HEK293 (cell line): Measurements from ENCODE around the gene SKI.

Source experiments
- CTCF ChIA-PET: fragments of 350-600 bp; formaldehyde crosslinking; extraction: SDS; loops from one replicate; lab custom pipeline; 2021; ENCODE audit warnings: antibody characterized with exemption; lab: Yijun Ruan, JAX
- POLR2A ChIA-PET: fragments of 300-600 bp; formaldehyde crosslinking; extraction: SDS; loops from one replicate; lab custom pipeline; 2020; ENCODE audit warnings: antibody characterized with exemption, inconsistent platforms; lab: Yijun Ruan, JAX
- H3K27ac ChIP-seq: fragments of 200-500 bp; sonication (Bioruptor generic); 2 replicates; pipeline ENCODE4 v1.5.1; 2014; ENCODE audit warnings: low read depth, low read length, control low read depth, inconsistent platforms; ENCODE audit errors: extremely low read depth
- H3K36me3 ChIP-seq, 2 experiments: fragments of 200-500 bp in 1 of 2; sonication (Bioruptor generic) in 1 of 2; 1 replicate in 1 of 2; 2 replicates in 1 of 2; pipeline ENCODE4 v1.5.1; 2014 to 2017; ENCODE audit warnings: inconsistent platforms in 2 of 2, low read length in 2 of 2; ENCODE audit not compliant: control insufficient read depth in 2 of 2, insufficient read depth in 1 of 2
- H3K4me1 ChIP-seq: fragments of 200-500 bp; sonication (Bioruptor generic); 2 replicates; pipeline ENCODE4 v1.5.1; 2014; ENCODE audit warnings: mild to moderate bottlenecking, low read length, inconsistent platforms; ENCODE audit not compliant: control insufficient read depth, insufficient read depth
- H3K4me3 ChIP-seq: 2 replicates; pipeline ENCODE4 v1.5.1; 2011; ENCODE audit warnings: low read depth, mild to moderate bottlenecking, control low read depth, low read length, moderate library complexity
- H3K9me3 ChIP-seq: fragments of 200-500 bp; sonication (Bioruptor generic); 2 replicates; pipeline ENCODE4 v1.5.1; 2014; ENCODE audit warnings: low read depth, low read length, inconsistent platforms; ENCODE audit not compliant: control insufficient read depth, insufficient read depth
- EGR2 ChIP-seq: fragments of 450-650 bp; formaldehyde crosslinking; IDR thresholded peaks from 2 replicates; pipeline ENCODE4 v1.5.1; 2016; ENCODE audit warnings: low read depth, missing biosample characterization, missing genetic modification characterization
- GLIS2 ChIP-seq: fragments of 450-650 bp; formaldehyde crosslinking; IDR thresholded peaks from 2 replicates; pipeline ENCODE4 v1.5.1; 2016; ENCODE audit warnings: missing biosample characterization, missing genetic modification characterization
- KLF8 ChIP-seq: fragments of 450-650 bp; formaldehyde crosslinking; IDR thresholded peaks from 2 replicates; pipeline ENCODE4 v1.5.1; 2016; ENCODE audit warnings: missing biosample characterization, missing genetic modification characterization
- SCRT2 ChIP-seq: fragments of 450-650 bp; formaldehyde crosslinking; IDR thresholded peaks from 2 replicates; pipeline ENCODE4 v1.5.1; 2016; ENCODE audit warnings: missing biosample characterization, missing genetic modification characterization
- SETDB1 ChIP-seq: IDR thresholded peaks from one replicate; pipeline ENCODE4 v1.6.1; 2017; ENCODE audit warnings: mild to moderate bottlenecking, low read length, moderate library complexity, mixed read lengths; ENCODE audit not compliant: insufficient read length
- SP7 ChIP-seq: fragments of 450-650 bp; formaldehyde crosslinking; IDR thresholded peaks from 2 replicates; pipeline ENCODE4 v1.5.1; 2016; ENCODE audit warnings: missing biosample characterization, missing genetic modification characterization
- YY1 ChIP-seq: fragments of 450-650 bp; formaldehyde crosslinking; IDR thresholded peaks from 2 replicates; pipeline ENCODE4 v1.5.1; 2018; ENCODE audit warnings: missing biosample characterization, missing genetic modification characterization
- ZBTB17 ChIP-seq: fragments of 450-650 bp; formaldehyde crosslinking; IDR thresholded peaks from 2 replicates; pipeline ENCODE4 v1.5.1; 2016; ENCODE audit warnings: missing biosample characterization, missing genetic modification characterization
- ZIC2 ChIP-seq: fragments of 450-650 bp; formaldehyde crosslinking; IDR thresholded peaks from 2 replicates; pipeline ENCODE4 v1.5.1; 2016; ENCODE audit warnings: missing biosample characterization, missing genetic modification characterization
- ZNF112 ChIP-seq: fragments of 450-650 bp; formaldehyde crosslinking; IDR thresholded peaks from 2 replicates; pipeline ENCODE4 v1.5.0; 2017; ENCODE audit warnings: missing biosample characterization, missing genetic modification characterization
- ZNF157 ChIP-seq: fragments of 450-650 bp; formaldehyde crosslinking; IDR thresholded peaks from 2 replicates; pipeline ENCODE4 v1.5.1; 2016; ENCODE audit warnings: missing biosample characterization, missing genetic modification characterization
- ZNF24 ChIP-seq: fragments of 450-650 bp; formaldehyde crosslinking; IDR thresholded peaks from 2 replicates; pipeline ENCODE4 v1.5.1; 2016; ENCODE audit warnings: missing biosample characterization, missing genetic modification characterization
- ZNF26 ChIP-seq: fragments of 450-650 bp; formaldehyde crosslinking; IDR thresholded peaks from 2 replicates; pipeline ENCODE4 v1.5.1; 2016; ENCODE audit warnings: missing biosample characterization, missing genetic modification characterization
- ZNF266 ChIP-seq: fragments of 450-650 bp; formaldehyde crosslinking; IDR thresholded peaks from 2 replicates; pipeline ENCODE4 v1.5.1; 2016; ENCODE audit warnings: missing biosample characterization, missing genetic modification characterization, low read depth
- ZNF324 ChIP-seq: fragments of 450-650 bp; formaldehyde crosslinking; IDR thresholded peaks from 2 replicates; pipeline ENCODE4 v1.5.1; 2016; ENCODE audit warnings: missing biosample characterization, missing genetic modification characterization
- ZNF416 ChIP-seq: fragments of 450-650 bp; formaldehyde crosslinking; IDR thresholded peaks from 2 replicates; pipeline ENCODE4 v1.5.1; 2016; ENCODE audit warnings: missing biosample characterization, missing genetic modification characterization
- ZNF426 ChIP-seq: fragments of 450-650 bp; formaldehyde crosslinking; IDR thresholded peaks from 2 replicates; pipeline ENCODE4 v1.5.1; 2017; ENCODE audit warnings: missing biosample characterization, missing genetic modification characterization, mild to moderate bottlenecking, inconsistent platforms, moderate library complexity
- ZNF473 ChIP-seq: fragments of 450-650 bp; formaldehyde crosslinking; IDR thresholded peaks from 2 replicates; pipeline ENCODE4 v1.5.1; 2017; ENCODE audit warnings: missing biosample characterization, missing genetic modification characterization
- ZNF549 ChIP-seq: fragments of 450-650 bp; IDR thresholded peaks from 2 replicates; pipeline ENCODE4 v1.5.1; 2018; ENCODE audit warnings: missing biosample characterization, missing genetic modification characterization, mild to moderate bottlenecking, inconsistent platforms, moderate library complexity
- ZNF624 ChIP-seq: fragments of 450-650 bp; formaldehyde crosslinking; IDR thresholded peaks from 2 replicates; pipeline ENCODE4 v1.5.1; 2017; ENCODE audit warnings: missing biosample characterization, missing genetic modification characterization
- ZSCAN23 ChIP-seq: fragments of 450-650 bp; formaldehyde crosslinking; IDR thresholded peaks from 2 replicates; pipeline ENCODE4 v1.5.1; 2016; ENCODE audit warnings: missing biosample characterization, missing genetic modification characterization
- TF ChIP-seq, protein P1 (sequence below): fragments of 450-650 bp; formaldehyde crosslinking; IDR thresholded peaks from 2 replicates; pipeline ENCODE4 v1.5.1; 2016; ENCODE audit warnings: missing biosample characterization, missing genetic modification characterization
- TF ChIP-seq, protein P2 (sequence below): fragments of 450-650 bp; formaldehyde crosslinking; IDR thresholded peaks from 2 replicates; pipeline ENCODE4 v1.5.1; 2016; ENCODE audit warnings: missing biosample characterization, missing genetic modification characterization
- TF ChIP-seq, protein P3 (sequence below): fragments of 450-650 bp; formaldehyde crosslinking; IDR thresholded peaks from 2 replicates; pipeline ENCODE4; 2016; ENCODE audit warnings: missing biosample characterization, missing genetic modification characterization
- TF ChIP-seq, protein P4 (sequence below): fragments of 450-650 bp; formaldehyde crosslinking; IDR thresholded peaks from 2 replicates; pipeline ENCODE4 v1.5.1; 2016; ENCODE audit warnings: missing biosample characterization, missing genetic modification characterization
- TF ChIP-seq, protein P5 (sequence below): fragments of 450-650 bp; formaldehyde crosslinking; IDR thresholded peaks from 2 replicates; pipeline ENCODE4 v1.5.1; 2016; ENCODE audit warnings: missing biosample characterization, missing genetic modification characterization, low read depth

Gene SKI

GRCh38 chr1:2205191-2205952 lies 22.7 kb upstream of the SKI start (continued):
- TF ChIP-seq, protein P1, sequence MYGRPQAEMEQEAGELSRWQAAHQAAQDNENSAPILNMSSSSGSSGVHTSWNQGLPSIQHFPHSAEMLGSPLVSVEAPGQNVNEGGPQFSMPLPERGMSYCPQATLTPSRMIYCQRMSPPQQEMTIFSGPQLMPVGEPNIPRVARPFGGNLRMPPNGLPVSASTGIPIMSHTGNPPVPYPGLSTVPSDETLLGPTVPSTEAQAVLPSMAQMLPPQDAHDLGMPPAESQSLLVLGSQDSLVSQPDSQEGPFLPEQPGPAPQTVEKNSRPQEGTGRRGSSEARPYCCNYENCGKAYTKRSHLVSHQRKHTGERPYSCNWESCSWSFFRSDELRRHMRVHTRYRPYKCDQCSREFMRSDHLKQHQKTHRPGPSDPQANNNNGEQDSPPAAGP (tag by site-specific recombination) = no peak
- TF ChIP-seq ZNF26 (tag by site-specific recombination) (no peak), KLF8 (tag by site-specific recombination) (peak; percentile 78), ZBTB17 (no peak), SP7 (tag by site-specific recombination) (no peak), EGR2 (tag by site-specific recombination) (peak; percentile 55)

GRCh38 chr1:2206813-2207487 lies 21.2 kb upstream of the SKI start:
- Histone ChIP-seq H3K4me1 (peaks cover 5% of the 10 kb centered on the region), H3K9me3 (no peaks in the 10 kb centered on the region), H3K27ac (no peak overlapping the region), H3K36me3 (no peaks in the 10 kb centered on the region), H3K4me3 (no peak overlapping the region)
- ChIA-PET CTCF (interaction anchor here (0.6 to 0.9 kb wide), 3 partner anchors 12 to 152 kb away, joined by 3 to 4 read pairs (median 3); partner anchors contain the start of gene FAAP20), POLR2A (interaction anchor here (1.4 kb wide), 1 partner anchor 21 kb away, joined by 10 read pairs; no protein-coding TSS in a partner anchor)
- TF ChIP-seq, protein P2, sequence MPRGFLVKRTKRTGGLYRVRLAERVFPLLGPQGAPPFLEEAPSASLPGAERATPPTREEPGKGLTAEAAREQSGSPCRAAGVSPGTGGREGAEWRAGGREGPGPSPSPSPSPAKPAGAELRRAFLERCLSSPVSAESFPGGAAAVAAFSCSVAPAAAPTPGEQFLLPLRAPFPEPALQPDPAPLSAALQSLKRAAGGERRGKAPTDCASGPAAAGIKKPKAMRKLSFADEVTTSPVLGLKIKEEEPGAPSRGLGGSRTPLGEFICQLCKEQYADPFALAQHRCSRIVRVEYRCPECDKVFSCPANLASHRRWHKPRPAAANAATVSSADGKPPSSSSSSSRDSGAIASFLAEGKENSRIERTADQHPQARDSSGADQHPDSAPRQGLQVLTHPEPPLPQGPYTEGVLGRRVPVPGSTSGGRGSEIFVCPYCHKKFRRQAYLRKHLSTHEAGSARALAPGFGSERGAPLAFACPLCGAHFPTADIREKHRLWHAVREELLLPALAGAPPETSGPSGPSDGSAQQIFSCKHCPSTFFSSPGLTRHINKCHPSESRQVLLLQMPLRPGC = no peak
- TF ChIP-seq, protein P3, sequence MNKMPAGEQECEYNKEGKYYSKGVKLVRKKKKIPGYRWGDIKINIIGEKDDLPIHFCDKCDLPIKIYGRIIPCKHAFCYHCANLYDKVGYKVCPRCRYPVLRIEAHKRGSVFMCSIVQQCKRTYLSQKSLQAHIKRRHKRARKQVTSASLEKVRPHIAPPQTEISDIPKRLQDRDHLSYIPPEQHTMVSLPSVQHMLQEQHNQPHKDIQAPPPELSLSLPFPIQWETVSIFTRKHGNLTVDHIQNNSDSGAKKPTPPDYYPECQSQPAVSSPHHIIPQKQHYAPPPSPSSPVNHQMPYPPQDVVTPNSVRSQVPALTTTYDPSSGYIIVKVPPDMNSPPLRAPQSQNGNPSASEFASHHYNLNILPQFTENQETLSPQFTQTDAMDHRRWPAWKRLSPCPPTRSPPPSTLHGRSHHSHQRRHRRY (tag by site-specific recombination) = no peak
- TF ChIP-seq GLIS2 (peak; percentile 15; the same call in 1 of the 2 replicates), ZNF473 (tag by site-specific recombination) (no peak), ZNF549 (no peak), ZNF24 (no peak), ZNF426 (tag by site-specific recombination) (no peak), ZNF112 (tag by site-specific recombination) (no peak), YY1 (tag by site-specific recombination) (no peak), SETDB1 (no peak), SCRT2 (tag by site-specific recombination) (no peak), ZIC2 (tag by site-specific recombination) (no peak), ZNF324 (tag by site-specific recombination) (no peak), KLF8 (tag by site-specific recombination) (0 out of 2 replicates have a peak, but pooled peaks have one; percentile 5), ZNF266 (tag by site-specific recombination) (no peak), ZNF416 (tag by site-specific recombination) (no peak), ZNF157 (tag by site-specific recombination) (no peak), ZNF624 (tag by site-specific recombination) (no peak), ZSCAN23 (no peak)
- TF ChIP-seq, protein P4, sequence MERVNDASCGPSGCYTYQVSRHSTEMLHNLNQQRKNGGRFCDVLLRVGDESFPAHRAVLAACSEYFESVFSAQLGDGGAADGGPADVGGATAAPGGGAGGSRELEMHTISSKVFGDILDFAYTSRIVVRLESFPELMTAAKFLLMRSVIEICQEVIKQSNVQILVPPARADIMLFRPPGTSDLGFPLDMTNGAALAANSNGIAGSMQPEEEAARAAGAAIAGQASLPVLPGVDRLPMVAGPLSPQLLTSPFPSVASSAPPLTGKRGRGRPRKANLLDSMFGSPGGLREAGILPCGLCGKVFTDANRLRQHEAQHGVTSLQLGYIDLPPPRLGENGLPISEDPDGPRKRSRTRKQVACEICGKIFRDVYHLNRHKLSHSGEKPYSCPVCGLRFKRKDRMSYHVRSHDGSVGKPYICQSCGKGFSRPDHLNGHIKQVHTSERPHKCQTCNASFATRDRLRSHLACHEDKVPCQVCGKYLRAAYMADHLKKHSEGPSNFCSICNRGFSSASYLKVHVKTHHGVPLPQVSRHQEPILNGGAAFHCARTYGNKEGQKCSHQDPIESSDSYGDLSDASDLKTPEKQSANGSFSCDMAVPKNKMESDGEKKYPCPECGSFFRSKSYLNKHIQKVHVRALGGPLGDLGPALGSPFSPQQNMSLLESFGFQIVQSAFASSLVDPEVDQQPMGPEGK (tag by site-specific recombination) = peak; percentile 42; the same call in 1 of the 2 replicates
- TF ChIP-seq, protein P5, sequence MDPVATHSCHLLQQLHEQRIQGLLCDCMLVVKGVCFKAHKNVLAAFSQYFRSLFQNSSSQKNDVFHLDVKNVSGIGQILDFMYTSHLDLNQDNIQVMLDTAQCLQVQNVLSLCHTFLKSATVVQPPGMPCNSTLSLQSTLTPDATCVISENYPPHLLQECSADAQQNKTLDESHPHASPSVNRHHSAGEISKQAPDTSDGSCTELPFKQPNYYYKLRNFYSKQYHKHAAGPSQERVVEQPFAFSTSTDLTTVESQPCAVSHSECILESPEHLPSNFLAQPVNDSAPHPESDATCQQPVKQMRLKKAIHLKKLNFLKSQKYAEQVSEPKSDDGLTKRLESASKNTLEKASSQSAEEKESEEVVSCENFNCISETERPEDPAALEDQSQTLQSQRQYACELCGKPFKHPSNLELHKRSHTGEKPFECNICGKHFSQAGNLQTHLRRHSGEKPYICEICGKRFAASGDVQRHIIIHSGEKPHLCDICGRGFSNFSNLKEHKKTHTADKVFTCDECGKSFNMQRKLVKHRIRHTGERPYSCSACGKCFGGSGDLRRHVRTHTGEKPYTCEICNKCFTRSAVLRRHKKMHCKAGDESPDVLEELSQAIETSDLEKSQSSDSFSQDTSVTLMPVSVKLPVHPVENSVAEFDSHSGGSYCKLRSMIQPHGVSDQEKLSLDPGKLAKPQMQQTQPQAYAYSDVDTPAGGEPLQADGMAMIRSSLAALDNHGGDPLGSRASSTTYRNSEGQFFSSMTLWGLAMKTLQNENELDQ = no peak
